Right ventricle myocardium inferior (tissue), 1 donor: ENCODE results near the gene PPP3CA. TPM values are rescaled to one million over a fixed set of nuclear protein-coding genes. Genes with fewer than 3 reads are reported as not detected.
"Not testable (repeated sequence)": the region's sequence is repeated elsewhere in the genome, so short reads cannot be mapped to it uniquely, and the experiment has no call there.

Experiments used
- ATAC-seq: fragments of 200-7000 bp; cut with Tn5 transposase; one replicate; pipeline ENCODE4 v1.9.1; 2020; ENCODE audit warnings: mild to moderate bottlenecking, moderate library complexity
- DNase-seq: peaks from one replicate; pipeline ENCODE4 v3.0.0; 2021; ENCODE audit errors: missing footprints
- intact Hi-C: fragments of 100-400 bp; cut with DNase I; formaldehyde crosslinking; loops from one replicate; pipeline ENCODE4 v1.11.0; 2022
- total RNA-seq: library from RNA; stranded (reverse); fragmentation: NEBNext Ultra II Directional; extraction: Animal tissue kit (Norgen Biotek cat#: 25700); gene quantifications from one replicate; pipeline ENCODE4 v1.2.1, GENCODE V29; 2021
- donor health status: DM: no; HTN: yes; CAD: no; lungs with severe emphysema.

Gene PPP3CA
- total RNA-seq, 1 donor from 2014 or later = 23.3 TPM

- intact Hi-C loops = no loop called here
- ATAC-seq (peak; percentile 44), DNase-seq (no peak)
Observed at GRCh38 chr4:101103381-101104142, 243.8 kb downstream of the PPP3CA start.

GRCh38 chr4:101102114-101102742, 245.1 kb downstream of the PPP3CA start:
- intact Hi-C loops = no loop called here
- ATAC-seq (peak; percentile 84), DNase-seq (peak; percentile 72)

- no peak for DNase-seq
- intact Hi-C loops = no loop called here
- no peak for ATAC-seq
Observed at GRCh38 chr4:101101072-101101471, 246.3 kb downstream of the PPP3CA start.

GRCh38 chr4:101098666-101099400, 248.5 kb downstream of the PPP3CA start:
- DNase-seq (no peak), ATAC-seq (no peak)
- intact Hi-C loops = no loop called here

- intact Hi-C loops, ATAC-seq, DNase-seq: not testable (repeated sequence)
Observed at GRCh38 chr4:101092609-101093008, 254.7 kb downstream of the PPP3CA start.

GRCh38 chr4:101089168-101089567, 258.2 kb downstream of the PPP3CA start:
- intact Hi-C loops = no loop called here
- ATAC-seq (no peak), DNase-seq (no peak)

GRCh38 chr4:101086801-101087586, 260.3 kb downstream of the PPP3CA start:
- ATAC-seq (no peak), DNase-seq (no peak)
- intact Hi-C loops = no loop called here

- ATAC-seq = no peak
- intact Hi-C loops = no loop called here
- no peak for DNase-seq
Observed at GRCh38 chr4:101083131-101083530, 264.2 kb downstream of the PPP3CA start.

GRCh38 chr4:101081695-101082369, 265.5 kb downstream of the PPP3CA start:
- ATAC-seq (no peak), DNase-seq (no peak)
- intact Hi-C loops = no loop called here

GRCh38 chr4:101081166-101081565, 266.2 kb downstream of the PPP3CA start:
- DNase-seq = no peak
- no peak for ATAC-seq
- intact Hi-C loops = no loop called here

- no peak for DNase-seq
- intact Hi-C loops = no loop called here
- no peak for ATAC-seq
Observed at GRCh38 chr4:101078950-101079349, 268.4 kb downstream of the PPP3CA start.

- no peak for DNase-seq
- intact Hi-C loops = no loop called here
- ATAC-seq = no peak
Observed at GRCh38 chr4:101076032-101076431, 271.3 kb downstream of the PPP3CA start.

- DNase-seq (no peak), ATAC-seq (no peak)
- intact Hi-C loops = no loop called here
Observed at GRCh38 chr4:101075536-101075935, 271.8 kb downstream of the PPP3CA start.

GRCh38 chr4:101074326-101074725, 273.0 kb downstream of the PPP3CA start:
- intact Hi-C loops = no loop called here
- no peak for ATAC-seq

GRCh38 chr4:101071241-101071640, 276.1 kb downstream of the PPP3CA start:
- ATAC-seq = no peak
- no peak for DNase-seq
- intact Hi-C loops = no loop called here

More at GRCh38 chr4:101074326-101074725, 273.0 kb downstream of the PPP3CA start:
- DNase-seq = no peak

GRCh38 chr4:101068115-101068514, 279.2 kb downstream of the PPP3CA start:
- ATAC-seq (no peak), DNase-seq (no peak)
- intact Hi-C loops = no loop called here

GRCh38 chr4:101067383-101067782, 279.9 kb downstream of the PPP3CA start:
- ATAC-seq = no peak
- intact Hi-C loops = no loop called here

GRCh38 chr4:101066626-101067170, 280.6 kb downstream of the PPP3CA start:
- DNase-seq (no peak), ATAC-seq (no peak)
- intact Hi-C loops = no loop called here

More at GRCh38 chr4:101067383-101067782, 279.9 kb downstream of the PPP3CA start:
- no peak for DNase-seq
